Measurements from ENCODE around the gene SULT1C3.
"Not testable (repeated sequence)": the region's sequence is repeated elsewhere in the genome, so short reads cannot be mapped to it uniquely, and the experiment has no call there.

Gene SULT1C3

DNA sequence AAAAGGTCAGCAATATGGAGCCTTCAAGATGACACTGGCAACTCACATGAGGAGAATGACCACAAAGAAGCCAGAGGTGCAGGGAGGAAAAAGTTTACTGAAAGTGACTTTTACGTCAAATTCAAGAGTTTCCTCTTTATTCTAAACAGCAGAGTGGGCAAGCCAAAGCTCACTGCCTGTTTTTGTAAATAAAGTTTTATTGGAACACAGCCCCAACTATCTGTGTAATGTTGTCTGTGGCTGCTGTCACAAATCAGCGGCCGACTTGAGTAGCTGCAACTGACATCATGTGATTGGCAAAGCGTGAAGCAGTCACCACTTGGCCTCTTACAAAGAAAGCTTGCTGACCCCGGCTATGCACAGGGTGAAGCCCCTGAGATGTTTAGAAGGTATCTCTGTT, 39.7 kb downstream of the SULT1C3 start:
- Histone ChIP-seq H3K27ac (ENCODE audit: low read length, poor library complexity, severe bottlenecking) (no peak overlapping the region), H3K79me1 (replicated peaks; ENCODE audit: low read length, poor library complexity, severe bottlenecking) (peaks cover 1% of the 10 kb centered on the region), H2BK120ac (ENCODE audit: low read depth, low read length) (no peak overlapping the region), H3K9me3 (ENCODE audit: control insufficient read depth, low read length) (no peaks in the 10 kb centered on the region), H3K4me3 (ENCODE audit: insufficient read depth in 1 of 2, low read depth in 1 of 2, low read length in 2 of 2) (no peak overlapping the region), H3K14ac (ENCODE audit: low read length in 2 of 2) (no peak overlapping the region), H2AFZ (ENCODE audit: low read depth, low read length) (no peak overlapping the region), H3K23ac (ENCODE audit: low read length in 2 of 2) (no peak overlapping the region), H4K8ac (ENCODE audit: low read length) (no peak overlapping the region), H3K9ac (ENCODE audit: low read length) (no peak overlapping the region), H4K91ac (ENCODE audit: low read length) (no peak overlapping the region), H2BK12ac (ENCODE audit: low read length in 2 of 2) (no peak overlapping the region), H3K4me2 (ENCODE audit: low read length, poor library complexity, severe bottlenecking) (no peak overlapping the region), H3K27me3 (ENCODE audit: control insufficient read depth in 1 of 2, insufficient read depth in 1 of 2, low read length in 2 of 2) (no peaks in the 10 kb centered on the region), H3K18ac (ENCODE audit: low read depth in 1 of 2, low read length in 2 of 2) (no peak overlapping the region), H2AK5ac (ENCODE audit: low read length, severe bottlenecking) (peak overlapping the region; percentile 49), H2BK15ac (ENCODE audit: low read depth, poor library complexity, severe bottlenecking) (no peak overlapping the region), H3K4me1 (ENCODE audit: control insufficient read depth, insufficient read depth, low read depth, low read length) (peaks cover 2% of the 10 kb centered on the region), H2BK5ac (ENCODE audit: low read depth, low read length, poor library complexity, severe bottlenecking) (no peak overlapping the region), H3K36me3 (ENCODE audit: control insufficient read depth in 1 of 2, insufficient read depth in 2 of 2, low read depth in 1 of 2, low read length in 2 of 2) (no peaks in the 10 kb centered on the region), H3K4ac (ENCODE audit: low read depth in 1 of 2, low read length in 2 of 2) (no peak overlapping the region)
- DNase-seq: no peak
- WGBS: 91% methylated on average over 5 of the region's 5 CpGs

DNA sequence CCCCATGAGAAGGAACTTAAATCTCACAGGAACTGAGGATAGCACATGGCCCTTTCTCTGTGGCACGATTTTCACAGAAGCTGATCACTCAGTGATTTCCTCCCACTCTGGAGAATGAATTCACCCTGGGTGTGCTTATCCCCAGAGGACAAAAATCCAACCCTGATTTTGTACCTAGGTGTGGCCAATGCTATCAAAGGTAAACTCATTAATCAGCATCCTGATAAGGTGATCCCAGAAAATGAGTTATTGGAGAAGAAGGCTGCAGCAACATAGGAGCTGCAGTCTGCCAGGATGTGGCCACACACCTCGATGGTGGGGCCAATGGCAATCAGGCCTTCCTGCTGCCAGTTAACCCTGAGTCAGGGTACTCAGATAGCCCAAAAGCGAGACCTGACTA, 40.7 kb downstream of the SULT1C3 start:
- Histone ChIP-seq H3K4me1 (ENCODE audit: control insufficient read depth, insufficient read depth, low read depth, low read length) (peaks cover 2% of the 10 kb centered on the region), H4K91ac (ENCODE audit: low read length) (no peak overlapping the region), H2AFZ (ENCODE audit: low read depth, low read length) (no peak overlapping the region), H4K8ac (ENCODE audit: low read length) (no peak overlapping the region), H2BK15ac (ENCODE audit: low read depth, poor library complexity, severe bottlenecking) (no peak overlapping the region), H3K36me3 (ENCODE audit: control insufficient read depth in 1 of 2, insufficient read depth in 2 of 2, low read depth in 1 of 2, low read length in 2 of 2) (no peaks in the 10 kb centered on the region), H3K14ac (ENCODE audit: low read length in 2 of 2) (no peak overlapping the region), H2AK5ac (ENCODE audit: low read length, severe bottlenecking) (peak overlapping the region; percentile 19), H3K27ac (ENCODE audit: low read length, poor library complexity, severe bottlenecking) (no peak overlapping the region), H3K9me3 (ENCODE audit: control insufficient read depth, low read length) (no peaks in the 10 kb centered on the region), H2BK120ac (ENCODE audit: low read depth, low read length) (no peak overlapping the region), H3K18ac (ENCODE audit: low read depth in 1 of 2, low read length in 2 of 2) (no peak overlapping the region), H3K4me3 (ENCODE audit: insufficient read depth in 1 of 2, low read depth in 1 of 2, low read length in 2 of 2) (no peak overlapping the region), H3K23ac (ENCODE audit: low read length in 2 of 2) (no peak overlapping the region), H3K79me1 (replicated peaks; ENCODE audit: low read length, poor library complexity, severe bottlenecking) (peaks cover 3% of the 10 kb centered on the region), H2BK12ac (ENCODE audit: low read length in 2 of 2) (no peak overlapping the region), H3K4me2 (ENCODE audit: low read length, poor library complexity, severe bottlenecking) (no peak overlapping the region), H3K4ac (ENCODE audit: low read depth in 1 of 2, low read length in 2 of 2) (no peak overlapping the region), H2BK5ac (ENCODE audit: low read depth, low read length, poor library complexity, severe bottlenecking) (no peak overlapping the region), H3K27me3 (ENCODE audit: control insufficient read depth in 1 of 2, insufficient read depth in 1 of 2, low read length in 2 of 2) (no peaks in the 10 kb centered on the region), H3K9ac (ENCODE audit: low read length) (no peak overlapping the region)
- WGBS: 89% methylated on average over 3 of the region's 3 CpGs
- no peak for DNase-seq

- not testable (repeated sequence) for H3K27ac ChIP-seq (ENCODE audit: low read length, poor library complexity, severe bottlenecking)
These were observed 44.8 kb downstream of the SULT1C3 start for GRCh38 chr2:108284566-108284965.

DNA sequence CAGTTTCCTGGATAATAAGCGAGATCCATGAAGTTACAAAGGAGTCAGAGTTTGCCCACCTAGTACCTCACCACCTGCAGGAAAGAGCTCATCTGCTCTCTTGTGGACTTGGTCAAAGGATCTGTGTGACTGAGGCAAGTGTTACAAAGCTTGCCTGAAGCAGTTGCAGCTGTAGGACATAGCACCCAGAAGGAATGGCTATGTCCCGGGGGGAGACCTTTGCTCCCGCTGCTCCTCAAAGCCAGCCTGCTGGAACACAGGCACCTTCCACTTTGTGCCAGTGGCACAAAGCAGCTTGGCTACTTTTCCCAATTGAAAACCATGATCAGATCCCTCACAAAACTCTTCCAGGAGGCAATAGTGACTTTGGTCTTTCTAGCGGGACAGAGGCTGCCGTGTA, 45.8 kb downstream of the SULT1C3 start:
- H2BK5ac ChIP-seq (ENCODE audit: low read depth, low read length, poor library complexity, severe bottlenecking): no peak overlapping the region

More at GRCh38 chr2:108284566-108284965, 44.8 kb downstream of the SULT1C3 start:
- not testable (repeated sequence) for DNase-seq; H3K9me3 ChIP-seq (ENCODE audit: control insufficient read depth, low read length); H3K4ac ChIP-seq (ENCODE audit: low read depth in 1 of 2, low read length in 2 of 2); H3K4me3 ChIP-seq (ENCODE audit: insufficient read depth in 1 of 2, low read depth in 1 of 2, low read length in 2 of 2); H3K36me3 ChIP-seq (ENCODE audit: control insufficient read depth in 1 of 2, insufficient read depth in 2 of 2, low read depth in 1 of 2, low read length in 2 of 2); H3K14ac ChIP-seq (ENCODE audit: low read length in 2 of 2); H4K91ac ChIP-seq (ENCODE audit: low read length); H3K4me1 ChIP-seq (ENCODE audit: control insufficient read depth, insufficient read depth, low read depth, low read length); H2AK5ac ChIP-seq (ENCODE audit: low read length, severe bottlenecking); H3K23ac ChIP-seq (ENCODE audit: low read length in 2 of 2); H3K27me3 ChIP-seq (ENCODE audit: control insufficient read depth in 1 of 2, insufficient read depth in 1 of 2, low read length in 2 of 2); H3K18ac ChIP-seq (ENCODE audit: low read depth in 1 of 2, low read length in 2 of 2); H2BK15ac ChIP-seq (ENCODE audit: low read depth, poor library complexity, severe bottlenecking); H4K8ac ChIP-seq (ENCODE audit: low read length); H2BK120ac ChIP-seq (ENCODE audit: low read depth, low read length); H2BK5ac ChIP-seq (ENCODE audit: low read depth, low read length, poor library complexity, severe bottlenecking); H3K4me2 ChIP-seq (ENCODE audit: low read length, poor library complexity, severe bottlenecking); H3K79me1 ChIP-seq (replicated peaks; ENCODE audit: low read length, poor library complexity, severe bottlenecking); H3K9ac ChIP-seq (ENCODE audit: low read length); H2AFZ ChIP-seq (ENCODE audit: low read depth, low read length); H2BK12ac ChIP-seq (ENCODE audit: low read length in 2 of 2)
- 94% methylated on average over 5 of the region's 7 CpGs for WGBS

More for the DNA sequence above, 45.8 kb downstream of the SULT1C3 start:
- Histone ChIP-seq H2BK12ac (ENCODE audit: low read length in 2 of 2) (no peak overlapping the region), H2BK15ac (ENCODE audit: low read depth, poor library complexity, severe bottlenecking) (no peak overlapping the region), H3K4me1 (ENCODE audit: control insufficient read depth, insufficient read depth, low read depth, low read length) (peaks cover 13% of the 10 kb centered on the region), H3K4me3 (ENCODE audit: insufficient read depth in 1 of 2, low read depth in 1 of 2, low read length in 2 of 2) (no peak overlapping the region), H2BK120ac (ENCODE audit: low read depth, low read length) (no peak overlapping the region), H3K18ac (ENCODE audit: low read depth in 1 of 2, low read length in 2 of 2) (no peak overlapping the region), H3K9me3 (ENCODE audit: control insufficient read depth, low read length) (no peaks in the 10 kb centered on the region), H3K79me1 (replicated peaks; ENCODE audit: low read length, poor library complexity, severe bottlenecking) (peaks cover 10% of the 10 kb centered on the region), H3K36me3 (ENCODE audit: control insufficient read depth in 1 of 2, insufficient read depth in 2 of 2, low read depth in 1 of 2, low read length in 2 of 2) (no peaks in the 10 kb centered on the region), H3K23ac (ENCODE audit: low read length in 2 of 2) (no peak overlapping the region), H3K27me3 (ENCODE audit: control insufficient read depth in 1 of 2, insufficient read depth in 1 of 2, low read length in 2 of 2) (no peaks in the 10 kb centered on the region), H3K14ac (ENCODE audit: low read length in 2 of 2) (no peak overlapping the region), H4K91ac (ENCODE audit: low read length) (no peak overlapping the region), H3K27ac (ENCODE audit: low read length, poor library complexity, severe bottlenecking) (no peak overlapping the region), H2AK5ac (ENCODE audit: low read length, severe bottlenecking) (no peak overlapping the region), H3K9ac (ENCODE audit: low read length) (no peak overlapping the region), H3K4me2 (ENCODE audit: low read length, poor library complexity, severe bottlenecking) (no peak overlapping the region), H3K4ac (ENCODE audit: low read depth in 1 of 2, low read length in 2 of 2) (no peak overlapping the region), H4K8ac (ENCODE audit: low read length) (no peak overlapping the region), H2AFZ (ENCODE audit: low read depth, low read length) (no peak overlapping the region)
- 94% methylated on average over 5 of the region's 5 CpGs for WGBS
- no peak for DNase-seq
